Adipocyte (in vitro differentiated cells): ENCODE results near the gene TMEM120A.

Source experiments
- DNase-seq: peaks from one replicate; pipeline ENCODE4 v3.0.0-alpha.2; 2015; ENCODE audit warnings: low read depth
- H3K27me3 ChIP-seq: replicated peaks from 2 replicates; pipeline ENCODE4 v1.7.0; 2013; ENCODE audit warnings: mild to moderate bottlenecking, low read length, moderate library complexity; ENCODE audit not compliant: control insufficient read depth, insufficient read depth
- H3K36me3 ChIP-seq: 2 replicates; pipeline ENCODE4 v1.7.0; 2013; ENCODE audit warnings: low read length, mild to moderate bottlenecking, moderate library complexity; ENCODE audit not compliant: control insufficient read depth, insufficient read depth, severe bottlenecking
- H3K4me1 ChIP-seq: 2 replicates; pipeline ENCODE4 v1.7.0; 2013; ENCODE audit warnings: mild to moderate bottlenecking, low read length, moderate library complexity; ENCODE audit not compliant: control insufficient read depth, insufficient read depth
- H3K4me3 ChIP-seq: 2 replicates; pipeline ENCODE4 v1.7.0; 2013; ENCODE audit warnings: mild to moderate bottlenecking, low read length, moderate library complexity
- H3K9ac ChIP-seq: 2 replicates; pipeline ENCODE4 v1.7.0; 2013; ENCODE audit warnings: mild to moderate bottlenecking, low read length, moderate library complexity
- H3K9me3 ChIP-seq: 2 replicates; pipeline ENCODE4 v1.7.0; 2013; ENCODE audit warnings: mild to moderate bottlenecking, low read length, moderate library complexity; ENCODE audit not compliant: control insufficient read depth

Gene TMEM120A

DNA sequence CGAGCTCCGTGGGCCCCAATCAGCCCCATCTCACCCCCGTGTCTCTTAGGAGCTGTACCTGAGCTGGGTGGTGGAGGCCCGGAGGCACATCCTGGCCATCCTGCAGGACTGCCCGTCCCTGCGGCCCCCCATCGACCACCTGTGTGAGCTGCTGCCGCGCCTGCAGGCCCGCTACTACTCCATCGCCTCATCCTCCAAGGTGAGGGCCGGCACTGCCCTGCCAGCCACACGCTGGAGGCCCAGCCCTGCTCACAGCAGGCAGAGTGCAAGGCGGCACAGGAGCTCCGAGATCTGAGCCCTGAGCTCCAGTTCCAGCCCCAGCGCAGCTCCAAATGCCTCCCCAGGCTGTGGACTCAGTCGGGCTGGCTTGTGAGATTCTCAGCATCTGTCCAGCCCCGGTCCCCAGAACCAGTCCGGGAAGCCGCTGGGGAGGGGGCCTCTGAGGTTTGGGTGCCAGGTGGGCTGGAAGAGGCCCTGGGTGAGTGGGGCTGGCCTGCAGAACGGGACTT is 9.3 kb downstream of the TMEM120A start:
- H3K27me3 ChIP-seq: no peaks in the 10 kb centered on the region
- H3K4me1 ChIP-seq: peaks cover 10% of the 10 kb centered on the region
- H3K36me3 ChIP-seq: peaks cover 80% of the 10 kb centered on the region
- no peaks in the 10 kb centered on the region for H3K9me3 ChIP-seq
- no peak for DNase-seq
- no peak overlapping the region for H3K9ac ChIP-seq
- H3K4me3 ChIP-seq: no peak overlapping the region

DNA sequence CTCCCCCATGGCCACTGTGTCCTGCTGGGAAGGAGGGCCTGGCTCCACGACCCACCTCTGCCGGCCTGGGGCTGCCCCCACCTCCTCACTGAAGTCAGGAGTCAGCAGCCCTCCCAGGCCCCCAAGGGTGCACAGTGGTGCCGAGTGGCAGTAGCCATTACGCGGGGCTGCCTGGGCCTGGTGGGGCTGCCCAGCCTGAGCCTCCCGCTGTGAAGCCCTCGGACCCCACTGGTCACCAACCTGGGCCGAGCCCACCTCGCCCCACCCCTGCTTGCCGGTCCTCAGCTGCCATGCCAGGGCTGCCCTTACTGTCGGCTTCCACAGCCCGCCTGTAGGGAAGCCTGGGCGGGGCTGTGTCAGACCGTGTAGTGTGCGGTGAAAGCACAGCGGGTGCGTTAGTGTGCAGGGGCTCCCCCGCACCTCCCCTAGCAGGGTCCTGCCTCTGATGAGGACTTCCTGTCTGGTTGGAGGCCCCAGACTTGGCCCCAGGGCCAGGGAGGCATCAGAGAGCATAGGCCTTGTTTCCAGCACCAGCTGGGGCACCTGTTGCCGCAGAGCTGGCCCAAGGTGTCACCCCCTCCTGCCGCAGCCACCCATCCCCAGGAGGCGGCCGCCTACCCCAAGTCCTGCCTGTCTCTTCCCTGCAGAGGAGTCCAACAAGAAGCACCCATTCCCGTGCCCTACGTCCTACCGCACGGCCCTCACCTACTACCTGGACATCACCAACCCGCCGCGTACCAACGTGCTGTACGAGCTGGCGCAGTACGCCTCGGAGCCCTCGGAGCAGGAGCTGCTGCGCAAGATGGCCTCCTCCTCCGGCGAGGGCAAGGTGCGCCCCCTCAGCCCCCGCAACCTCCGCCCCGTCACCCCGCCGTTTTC is 10.0 kb downstream of the TMEM120A start:
- Histone ChIP-seq H3K4me1 (peaks cover 6% of the 10 kb centered on the region), H3K9ac (no peak overlapping the region), H3K9me3 (no peaks in the 10 kb centered on the region), H3K4me3 (no peak overlapping the region), H3K36me3 (peaks cover 87% of the 10 kb centered on the region), H3K27me3 (no peaks in the 10 kb centered on the region)
- no peak for DNase-seq

DNA sequence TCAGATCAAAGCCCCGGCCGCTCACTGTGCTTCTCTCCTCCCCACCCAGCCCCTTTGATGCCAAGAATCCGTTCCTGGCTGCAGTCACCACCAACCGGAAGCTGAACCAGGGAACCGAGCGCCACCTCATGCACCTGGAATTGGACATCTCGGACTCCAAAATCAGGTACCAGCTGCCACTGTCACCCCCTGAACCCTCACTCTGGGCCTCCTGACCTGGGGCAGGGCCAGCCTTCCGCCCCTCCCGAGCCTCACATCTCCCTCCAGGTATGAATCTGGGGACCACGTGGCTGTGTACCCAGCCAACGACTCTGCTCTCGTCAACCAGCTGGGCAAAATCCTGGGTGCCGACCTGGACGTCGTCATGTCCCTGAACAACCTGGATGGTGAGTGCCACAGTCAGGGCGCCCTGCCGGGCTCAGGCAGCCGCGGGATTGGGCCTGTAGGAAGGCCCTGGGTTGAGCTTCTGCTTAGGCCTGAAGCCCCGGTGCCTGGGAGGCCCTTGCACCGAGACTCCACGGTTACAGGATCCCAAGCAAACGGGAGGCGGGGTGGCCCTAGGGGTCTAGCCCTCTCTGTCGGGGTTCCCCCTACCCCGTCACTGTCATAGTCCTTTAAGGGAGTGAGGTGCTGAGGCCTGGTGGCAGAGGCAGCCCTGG is 10.8 kb downstream of the TMEM120A start:
- H3K36me3 ChIP-seq: peaks cover 95% of the 10 kb centered on the region
- peaks cover 9% of the 10 kb centered on the region for H3K4me1 ChIP-seq
- no peaks in the 10 kb centered on the region for H3K9me3 ChIP-seq
- H3K4me3 ChIP-seq: no peak overlapping the region
- no peaks in the 10 kb centered on the region for H3K27me3 ChIP-seq
- no peak overlapping the region for H3K9ac ChIP-seq
- DNase-seq: no peak

DNA sequence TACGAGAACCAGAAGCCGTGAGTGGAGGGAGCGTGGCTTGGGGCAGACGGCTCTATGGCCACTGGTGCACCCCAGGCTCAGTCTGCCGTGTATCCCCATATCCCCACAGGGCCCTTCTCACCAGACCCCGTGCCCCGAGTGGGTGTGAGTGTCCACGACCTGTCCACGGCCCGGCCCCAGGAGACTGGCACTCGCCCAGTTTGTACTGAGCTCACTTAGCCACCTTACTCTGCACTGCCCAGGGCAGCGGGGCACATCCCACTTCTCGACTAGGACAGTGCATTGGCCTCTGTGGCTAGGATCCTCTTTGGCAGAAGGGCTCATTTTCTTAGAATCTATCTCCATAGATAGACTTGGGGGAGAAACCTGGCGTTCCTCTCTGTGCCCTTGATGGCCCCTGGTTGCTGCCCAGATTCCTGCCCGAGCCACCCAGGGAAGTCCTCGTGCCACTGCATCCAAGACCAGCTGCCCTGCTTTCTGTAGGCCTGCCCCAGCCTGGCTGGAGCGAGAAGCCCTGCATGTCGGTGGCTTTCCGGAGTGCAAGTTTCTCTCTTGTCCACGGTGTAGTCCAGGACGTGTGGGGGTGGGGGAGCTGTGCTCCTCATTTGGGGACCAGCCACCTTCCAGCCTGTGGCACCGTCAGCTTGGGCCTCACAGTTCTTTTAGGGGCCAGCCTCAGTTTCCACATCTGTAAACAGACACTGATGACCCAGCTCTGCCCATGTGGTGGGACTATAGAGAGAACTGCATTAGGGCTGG is 11.9 kb downstream of the TMEM120A start:
- Histone ChIP-seq H3K9ac (no peak overlapping the region), H3K4me3 (no peak overlapping the region), H3K4me1 (peaks cover 20% of the 10 kb centered on the region), H3K36me3 (peaks cover 95% of the 10 kb centered on the region), H3K9me3 (no peaks in the 10 kb centered on the region), H3K27me3 (no peaks in the 10 kb centered on the region)
- DNase-seq: no peak

DNA sequence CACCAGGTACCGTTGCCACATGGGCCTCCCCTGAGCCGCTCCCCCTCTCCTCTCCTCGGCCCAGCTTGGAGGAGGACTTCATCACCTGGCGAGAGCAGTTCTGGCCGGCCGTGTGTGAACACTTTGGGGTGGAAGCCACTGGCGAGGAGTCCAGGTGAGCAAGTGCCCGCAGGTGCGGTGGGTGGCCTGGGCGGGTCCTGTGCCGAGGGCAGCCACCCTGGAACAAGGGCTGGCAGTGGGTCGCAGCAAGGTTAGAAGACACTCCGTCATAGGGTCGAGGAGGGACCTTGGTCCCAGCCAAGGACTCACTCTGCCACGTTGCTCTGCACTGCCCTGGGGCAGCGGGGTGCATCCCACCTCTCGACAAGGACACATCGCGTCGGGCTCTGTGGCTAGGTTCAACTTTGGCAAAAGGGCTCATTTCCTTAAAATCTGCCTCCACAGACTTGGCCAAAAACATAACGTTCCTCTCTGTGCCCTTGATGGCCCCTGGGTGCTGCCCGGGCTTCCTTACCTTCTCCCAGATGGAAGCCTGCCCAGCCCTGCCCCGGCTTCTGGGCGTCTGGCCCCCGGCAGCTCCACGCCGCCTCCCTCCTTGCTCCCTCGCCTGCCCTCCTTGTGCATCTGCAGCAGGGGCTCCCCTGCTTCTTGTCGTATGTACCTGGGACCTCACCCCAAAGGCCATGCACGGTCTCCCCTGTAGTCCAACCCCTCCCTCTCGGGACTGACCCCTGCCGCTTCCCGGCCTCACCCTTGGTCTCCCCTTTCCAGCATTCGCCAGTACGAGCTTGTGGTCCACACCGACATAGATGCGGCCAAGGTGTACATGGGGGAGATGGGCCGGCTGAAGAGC is 12.7 kb downstream of the TMEM120A start:
- H3K27me3 ChIP-seq: no peaks in the 10 kb centered on the region
- H3K9ac ChIP-seq: no peak overlapping the region
- peaks cover 93% of the 10 kb centered on the region for H3K36me3 ChIP-seq
- no peak for DNase-seq
- no peak overlapping the region for H3K4me3 ChIP-seq
- H3K4me1 ChIP-seq: peaks cover 28% of the 10 kb centered on the region
- no peaks in the 10 kb centered on the region for H3K9me3 ChIP-seq

DNA sequence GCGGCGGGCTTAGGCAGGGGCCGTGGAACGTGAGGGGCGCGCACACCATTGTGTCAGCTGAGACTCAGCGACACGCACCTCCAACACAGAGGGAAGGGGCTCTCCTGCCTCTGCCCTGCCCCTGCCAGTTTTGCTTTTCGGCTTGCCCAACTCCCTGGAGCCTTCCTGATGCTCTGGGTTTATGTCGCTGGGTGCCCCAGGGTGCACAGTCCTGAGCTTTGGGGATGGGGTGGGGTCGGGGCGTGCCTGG is 13.3 kb downstream of the TMEM120A start:
- H3K4me3 ChIP-seq: no peak overlapping the region
- H3K27me3 ChIP-seq: no peaks in the 10 kb centered on the region
- peaks cover 89% of the 10 kb centered on the region for H3K36me3 ChIP-seq
- no peaks in the 10 kb centered on the region for H3K9me3 ChIP-seq
- no peak overlapping the region for H3K9ac ChIP-seq
- peaks cover 28% of the 10 kb centered on the region for H3K4me1 ChIP-seq
- no peak for DNase-seq

DNA sequence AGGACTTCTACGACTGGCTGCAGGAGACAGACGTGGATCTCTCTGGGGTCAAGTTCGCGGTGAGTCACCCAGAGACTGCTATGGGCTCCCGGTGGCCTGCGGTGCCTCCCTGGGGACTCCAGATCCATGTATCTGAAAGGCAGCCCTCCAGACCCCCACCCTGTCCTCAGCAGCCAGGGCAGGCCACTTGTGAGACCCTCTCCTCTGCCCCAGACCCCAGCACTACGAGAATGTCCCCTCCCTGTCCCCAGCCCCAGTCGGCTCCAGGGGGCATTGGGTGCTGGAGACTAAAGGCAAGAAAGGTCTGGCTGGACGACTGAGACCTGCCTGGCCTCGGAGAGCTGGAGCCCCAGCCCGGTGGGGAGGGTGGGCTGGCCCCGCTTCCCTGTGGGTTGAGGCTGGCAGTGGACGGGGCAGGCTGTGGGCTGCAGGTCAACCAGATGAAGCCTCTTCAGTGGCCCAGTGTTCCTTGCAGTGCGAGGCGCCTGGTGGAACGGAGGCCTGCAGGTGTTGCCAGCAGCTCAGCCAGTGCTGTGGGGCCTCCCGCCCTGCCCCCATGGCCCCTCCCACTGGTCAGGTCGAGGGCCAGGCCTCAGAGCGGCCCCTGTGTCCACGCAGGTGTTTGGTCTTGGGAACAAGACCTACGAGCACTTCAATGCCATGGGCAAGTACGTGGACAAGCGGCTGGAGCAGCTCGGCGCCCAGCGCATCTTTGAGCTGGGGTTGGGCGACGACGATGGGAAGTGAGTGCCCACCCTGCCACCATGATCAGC is 13.8 kb downstream of the TMEM120A start:
- H3K9me3 ChIP-seq: no peaks in the 10 kb centered on the region
- no peaks in the 10 kb centered on the region for H3K27me3 ChIP-seq
- H3K36me3 ChIP-seq: peaks cover 88% of the 10 kb centered on the region
- H3K4me1 ChIP-seq: peaks cover 28% of the 10 kb centered on the region
- no peak for DNase-seq
- no peak overlapping the region for H3K9ac ChIP-seq
- H3K4me3 ChIP-seq: no peak overlapping the region

DNA sequence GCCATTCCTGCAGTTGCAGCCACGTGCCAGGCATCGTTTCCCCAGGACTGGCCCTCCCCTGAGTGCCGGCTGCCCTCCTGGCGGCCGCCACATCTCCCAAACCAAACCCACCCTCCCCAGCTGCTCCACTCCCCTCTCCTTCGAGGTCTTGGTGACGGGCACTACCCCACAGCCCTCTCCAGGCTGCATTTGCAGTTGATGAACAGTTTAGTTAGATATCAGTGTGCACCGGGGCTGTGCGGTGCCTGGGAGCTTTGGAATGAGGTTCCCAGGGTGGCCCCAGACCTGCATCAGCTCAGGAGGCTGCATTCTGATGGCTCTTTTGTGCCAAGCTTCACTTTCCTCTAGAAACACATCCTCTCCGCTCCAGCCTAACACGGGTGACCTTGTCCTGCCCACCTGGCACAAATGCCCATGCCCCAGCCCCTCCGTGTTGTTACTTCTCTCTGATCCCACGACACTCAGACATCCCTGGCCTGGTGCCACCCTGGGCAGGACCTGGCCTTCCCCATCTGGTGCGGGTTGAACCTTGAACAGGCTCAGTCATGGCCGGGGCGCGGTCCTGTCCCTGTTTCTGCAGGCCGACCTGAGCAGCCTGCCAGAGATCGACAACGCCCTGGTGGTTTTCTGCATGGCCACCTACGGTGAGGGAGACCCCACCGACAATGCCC is 14.5 kb downstream of the TMEM120A start:
- H3K4me1 ChIP-seq: peaks cover 28% of the 10 kb centered on the region
- H3K9ac ChIP-seq: no peak overlapping the region
- H3K9me3 ChIP-seq: no peaks in the 10 kb centered on the region
- peaks cover 88% of the 10 kb centered on the region for H3K36me3 ChIP-seq
- no peak overlapping the region for H3K4me3 ChIP-seq
- no peak for DNase-seq
- H3K27me3 ChIP-seq: no peaks in the 10 kb centered on the region

DNA sequence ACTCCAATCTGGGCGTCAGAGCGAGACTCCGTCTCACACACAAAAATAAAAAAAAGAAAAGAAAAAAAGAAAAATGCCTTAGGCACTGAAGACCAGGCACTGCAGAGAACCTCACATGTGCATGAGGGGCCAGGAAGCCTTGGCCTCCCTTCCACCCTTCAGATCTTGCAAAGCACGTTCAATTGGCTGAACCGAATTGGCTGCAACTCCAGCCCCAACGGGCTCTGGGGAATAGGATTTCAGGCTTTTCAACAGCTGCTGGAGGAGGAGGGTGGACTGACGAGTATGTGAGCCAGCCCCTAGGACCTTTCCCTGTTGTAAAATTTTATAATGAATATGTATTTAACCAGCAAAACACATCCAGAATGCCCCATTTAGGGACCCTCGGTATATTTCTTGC is 16.7 kb downstream of the TMEM120A start:
- H3K9me3 ChIP-seq: no peaks in the 10 kb centered on the region
- peak overlapping the region; percentile 39 for H3K9ac ChIP-seq
- no peak overlapping the region for H3K4me3 ChIP-seq
- DNase-seq: peak; percentile 38
- H3K4me1 ChIP-seq: peaks cover 31% of the 10 kb centered on the region
- no peaks in the 10 kb centered on the region for H3K27me3 ChIP-seq
- H3K36me3 ChIP-seq: peaks cover 87% of the 10 kb centered on the region
